HG03378 (cell line): ENCODE data around the gene SH3BGR.
"Not testable (repeated sequence)": the region's sequence is repeated elsewhere in the genome, so short reads cannot be mapped to it uniquely, and the experiment has no call there.

Experiments used
- ATAC-seq: cut with Tn5 transposase; IDR thresholded peaks from one replicate; pipeline ENCODE4 v1.9.1; 2021; ENCODE audit warnings: mild to moderate bottlenecking, moderate library complexity; ENCODE audit not compliant: unreplicated experiment

Gene SH3BGR

DNA sequence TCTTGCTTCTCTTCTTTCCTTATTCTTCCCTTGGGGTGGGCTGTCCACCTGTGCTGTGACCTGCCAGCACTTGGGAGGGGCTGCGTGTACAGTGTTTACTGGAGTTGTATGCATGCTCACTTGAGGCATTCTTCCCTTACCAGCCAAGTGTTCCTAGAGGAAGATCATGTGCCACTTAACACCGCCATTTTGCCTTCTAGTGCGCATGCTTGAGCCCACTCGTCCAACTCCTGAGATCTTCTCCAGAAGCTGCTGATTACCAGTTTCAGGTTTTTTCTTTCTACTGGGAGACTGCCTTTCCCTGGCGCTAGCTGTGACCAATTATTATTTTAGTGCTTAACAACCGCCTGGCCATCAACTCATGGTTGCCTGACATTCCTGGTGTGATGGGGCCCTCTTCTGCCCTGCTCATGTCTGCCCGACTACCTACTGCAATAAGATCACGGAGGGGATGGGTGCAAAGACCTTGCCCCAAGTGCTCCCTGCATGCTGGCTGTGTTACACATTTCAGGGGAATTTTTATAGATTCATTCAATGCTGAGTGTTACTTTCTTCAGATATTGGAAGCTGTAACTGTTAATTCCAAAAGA, 86.8 kb downstream of the SH3BGR start:
- ATAC-seq, result no peak

DNA sequence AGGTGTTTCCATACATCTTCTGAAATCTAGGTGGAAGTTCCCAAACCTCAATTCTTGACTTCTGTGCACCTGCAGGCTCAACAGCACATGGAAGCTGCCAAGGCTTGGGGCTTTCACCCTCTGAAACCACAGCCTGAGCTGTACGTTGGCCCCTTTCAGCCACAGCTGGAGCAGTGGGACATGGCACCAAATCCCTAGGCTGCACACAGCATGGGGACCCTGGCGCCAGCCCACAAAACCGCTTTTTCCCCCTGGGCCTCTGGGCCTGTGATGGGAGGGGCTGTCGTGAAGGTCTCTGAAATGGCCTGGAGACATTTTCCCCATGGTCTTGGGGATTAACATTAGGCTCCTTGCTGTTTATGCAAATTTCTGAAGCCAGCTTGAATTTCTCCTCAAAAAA, 88.6 kb downstream of the SH3BGR start:
- not testable (repeated sequence) for ATAC-seq

DNA sequence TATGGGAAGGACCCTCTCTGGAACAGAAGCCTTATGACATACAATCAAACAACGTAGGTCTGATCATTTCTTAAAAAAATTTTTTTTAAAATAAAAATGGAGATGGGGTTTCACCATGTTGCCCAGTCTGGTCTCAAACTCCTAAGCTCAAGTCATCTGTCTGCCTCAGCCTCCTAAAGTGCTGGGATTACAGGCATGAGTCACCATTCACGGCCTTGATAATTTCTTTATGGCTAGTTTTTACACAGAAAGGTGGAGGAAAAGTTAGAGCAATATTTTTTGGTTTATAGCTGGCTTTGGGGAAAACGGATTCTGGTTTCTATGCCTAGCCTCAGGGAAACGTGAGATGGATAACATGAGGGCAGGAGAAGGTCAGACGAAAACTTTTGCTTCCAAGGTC, 91.0 kb downstream of the SH3BGR start:
- ATAC-seq, result no peak

DNA sequence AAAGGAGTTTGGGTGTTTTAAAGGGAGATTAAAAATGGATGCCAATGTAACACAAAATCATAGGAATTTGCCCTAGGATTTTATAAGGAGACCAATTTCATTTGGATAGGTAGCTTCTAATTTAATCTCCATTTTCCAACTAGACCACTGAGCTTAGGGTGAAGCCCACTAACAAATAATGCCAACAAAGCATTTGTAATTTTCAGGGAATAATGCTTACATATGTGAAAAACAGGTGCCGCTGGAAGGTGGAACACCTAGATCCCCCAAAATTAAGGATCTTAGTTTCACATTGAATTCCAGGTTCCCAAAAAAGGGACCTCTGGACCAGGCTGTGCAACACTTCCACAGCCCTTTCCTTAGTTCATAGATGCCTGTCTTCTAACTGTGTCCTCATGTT, 94.8 kb downstream of the SH3BGR start:
- ATAC-seq, result no peak

DNA sequence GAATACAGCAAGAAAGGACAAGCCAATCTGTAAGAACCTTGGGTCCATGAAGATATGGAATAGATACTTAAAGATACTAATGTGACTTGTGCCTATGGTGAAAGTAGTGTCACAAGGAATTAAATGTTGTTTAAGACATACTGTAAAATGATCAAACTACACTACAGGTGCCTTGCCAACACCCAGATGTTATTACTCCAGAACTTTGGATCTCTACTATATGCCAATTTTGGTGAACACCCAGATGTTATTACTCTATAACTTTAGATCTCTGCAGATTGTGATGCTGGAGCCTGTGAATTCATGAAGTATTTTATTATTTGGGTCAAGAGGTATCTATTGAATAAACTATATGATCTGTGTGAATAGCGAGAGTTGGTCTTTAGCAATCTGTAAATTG, 101.1 kb downstream of the SH3BGR start:
- ATAC-seq, result no peak

DNA sequence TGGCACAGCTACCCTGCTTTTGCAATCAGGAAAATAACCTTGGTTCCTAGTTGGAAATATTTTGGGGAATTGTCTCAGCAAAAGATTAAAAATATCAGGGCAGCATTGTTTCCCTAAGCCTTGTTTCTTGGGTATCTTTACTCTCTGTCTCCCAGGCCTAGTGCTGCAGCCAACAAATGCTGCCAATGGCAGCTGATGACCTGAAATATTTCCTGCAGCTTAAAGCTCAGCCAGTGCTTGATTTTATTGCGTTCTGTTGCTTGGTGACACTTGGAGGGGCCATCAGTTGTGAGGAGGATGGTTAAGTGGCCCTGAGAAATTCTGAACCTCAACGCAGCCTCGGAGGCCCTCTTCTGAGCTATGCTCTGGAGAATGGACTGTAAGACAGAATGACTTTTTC, 101.6 kb downstream of the SH3BGR start:
- ATAC-seq, result no peak

DNA sequence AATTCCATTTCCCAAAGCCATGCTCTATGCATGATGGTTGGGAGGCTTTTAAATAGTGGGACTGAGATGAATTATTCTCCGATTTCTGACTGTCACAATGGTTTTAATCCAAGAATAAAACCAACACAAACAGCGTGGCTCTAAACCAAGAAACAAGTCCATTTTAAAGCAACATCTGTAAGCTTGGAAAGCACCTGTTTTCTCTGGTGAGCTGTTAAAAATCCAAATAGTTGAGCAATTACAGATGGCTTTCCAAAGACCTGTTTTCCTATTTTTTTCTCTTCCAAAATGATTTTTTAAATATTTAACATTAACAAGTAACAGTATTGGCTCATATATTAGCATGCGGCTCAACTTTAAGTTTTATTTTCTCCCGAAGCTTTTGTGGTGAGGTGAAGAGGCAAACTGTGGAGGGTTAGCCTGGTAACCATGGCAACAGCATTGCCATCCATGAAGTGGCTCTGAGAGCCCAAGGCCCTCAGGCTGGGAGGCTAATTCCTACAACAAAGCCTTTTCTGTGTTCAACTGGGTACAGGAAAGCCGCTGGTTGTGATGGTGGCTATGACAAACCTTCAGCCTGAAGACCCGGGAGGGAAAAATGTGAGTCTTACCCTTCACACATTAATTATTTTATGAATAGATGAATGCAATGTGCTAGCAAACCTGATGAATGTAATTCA, 104.3 kb downstream of the SH3BGR start:
- no peak for ATAC-seq

DNA sequence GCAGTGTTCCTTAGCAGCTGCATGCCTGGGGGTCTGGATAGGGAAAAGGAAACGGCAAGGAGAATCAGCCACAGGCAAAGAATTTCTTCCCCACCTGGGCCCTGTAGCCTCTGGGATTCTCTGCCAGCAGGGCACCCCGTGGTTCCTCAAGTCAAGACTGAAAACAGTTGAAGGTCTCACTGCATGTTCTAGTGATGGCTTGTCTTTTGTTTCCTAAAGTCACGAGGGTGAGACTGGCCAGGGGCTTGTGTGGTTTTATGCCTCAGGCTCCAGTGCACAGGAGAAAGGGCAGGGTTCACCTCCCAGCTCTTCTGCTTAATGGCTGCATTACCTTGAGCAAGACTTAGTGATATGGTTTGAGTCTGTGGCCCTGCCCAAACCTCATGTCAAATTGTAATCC, 107.7 kb downstream of the SH3BGR start:
- no peak for ATAC-seq

DNA sequence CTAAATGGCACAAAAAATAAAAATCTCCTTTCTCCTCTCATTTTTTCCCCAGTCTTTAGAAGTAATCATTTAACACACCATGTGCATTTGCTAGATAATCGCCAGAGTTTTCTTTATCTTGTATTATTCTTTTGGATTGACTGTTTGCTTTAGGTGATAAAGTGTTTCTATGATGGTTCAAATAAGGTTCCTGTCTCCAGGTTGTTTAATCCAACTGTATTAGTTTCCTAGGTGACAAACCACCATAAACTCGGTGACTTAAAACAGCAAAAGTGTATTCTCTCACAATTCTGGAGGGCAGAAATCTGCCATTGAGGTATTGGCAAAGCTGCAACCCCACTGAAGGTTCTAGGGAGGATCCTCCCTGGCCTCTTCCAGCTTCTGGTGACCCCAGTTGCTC, 109.4 kb downstream of the SH3BGR start:
- no peak for ATAC-seq

DNA sequence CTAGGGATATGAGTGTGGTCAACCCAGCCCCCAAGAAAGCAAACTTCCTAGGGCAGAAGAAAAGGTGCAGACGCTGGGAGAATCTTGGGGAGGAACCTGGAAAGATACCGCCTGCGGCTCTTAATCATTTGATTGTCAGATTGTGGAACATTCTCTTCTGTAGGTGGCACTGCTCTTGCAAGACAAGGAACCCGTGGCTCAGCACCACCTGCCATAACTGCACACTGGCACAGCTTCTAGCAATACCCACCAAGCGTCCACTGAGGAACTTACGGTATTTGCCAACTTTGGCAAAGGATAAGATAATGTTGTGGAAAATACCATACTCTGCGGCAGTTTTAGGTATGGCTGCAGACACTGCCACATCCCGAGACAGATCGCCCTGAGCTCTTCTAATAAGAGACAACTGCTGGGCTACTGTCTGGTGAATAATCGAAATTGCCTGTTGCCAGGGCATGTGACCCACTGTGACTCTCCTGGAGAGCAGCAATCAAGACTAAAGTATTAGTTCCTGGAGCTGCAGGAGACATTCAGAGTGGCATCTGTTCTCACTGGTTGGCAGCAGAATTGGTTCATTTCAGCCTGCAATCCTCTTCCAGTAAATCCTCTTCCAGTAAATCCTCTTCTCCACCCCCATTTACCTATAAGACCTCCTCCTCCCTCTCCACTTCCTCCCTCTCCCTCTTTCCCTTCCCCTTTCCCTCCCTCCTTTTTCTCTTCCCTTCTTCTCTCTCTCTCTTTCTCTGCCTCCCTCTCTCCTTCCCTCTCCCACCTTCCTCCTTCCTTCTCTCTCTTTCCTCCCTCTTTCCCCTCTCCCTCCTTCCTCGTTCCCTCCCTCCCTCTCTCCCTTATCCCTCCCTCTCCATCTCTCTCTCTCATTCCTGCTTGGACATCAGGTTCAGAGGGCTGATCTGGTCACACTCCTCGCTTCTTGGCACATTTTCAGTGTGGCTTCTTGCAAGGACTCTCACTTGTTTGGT, 111.3 kb downstream of the SH3BGR start:
- ATAC-seq, result no peak

DNA sequence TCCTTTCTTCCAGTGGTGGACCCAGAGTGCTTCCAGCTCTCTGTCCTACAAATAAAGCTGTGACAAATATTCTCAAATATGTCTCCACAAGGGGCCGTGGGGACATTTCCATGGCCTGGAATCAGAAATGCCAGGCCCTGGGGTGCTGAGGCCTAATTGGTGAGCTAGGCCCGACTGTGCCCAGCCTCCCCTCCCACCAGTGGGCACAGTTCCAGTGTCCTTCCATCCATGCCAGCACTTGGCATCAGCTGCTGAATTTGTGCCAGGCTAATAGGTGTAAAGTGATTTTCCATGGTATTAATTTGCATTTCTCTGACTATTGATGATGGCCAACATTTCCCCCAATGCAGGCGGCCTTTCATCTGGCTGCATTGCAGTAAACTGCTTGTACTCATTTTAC, 112.4 kb downstream of the SH3BGR start:
- no peak for ATAC-seq
